GM19455 (cell line): ENCODE measurements around the gene IFITM10.

Source experiments
- ATAC-seq: cut with Tn5 transposase; IDR thresholded peaks from one replicate; pipeline ENCODE4 v1.9.1; 2021; ENCODE audit not compliant: unreplicated experiment

The IFITM10 gene

DNA sequence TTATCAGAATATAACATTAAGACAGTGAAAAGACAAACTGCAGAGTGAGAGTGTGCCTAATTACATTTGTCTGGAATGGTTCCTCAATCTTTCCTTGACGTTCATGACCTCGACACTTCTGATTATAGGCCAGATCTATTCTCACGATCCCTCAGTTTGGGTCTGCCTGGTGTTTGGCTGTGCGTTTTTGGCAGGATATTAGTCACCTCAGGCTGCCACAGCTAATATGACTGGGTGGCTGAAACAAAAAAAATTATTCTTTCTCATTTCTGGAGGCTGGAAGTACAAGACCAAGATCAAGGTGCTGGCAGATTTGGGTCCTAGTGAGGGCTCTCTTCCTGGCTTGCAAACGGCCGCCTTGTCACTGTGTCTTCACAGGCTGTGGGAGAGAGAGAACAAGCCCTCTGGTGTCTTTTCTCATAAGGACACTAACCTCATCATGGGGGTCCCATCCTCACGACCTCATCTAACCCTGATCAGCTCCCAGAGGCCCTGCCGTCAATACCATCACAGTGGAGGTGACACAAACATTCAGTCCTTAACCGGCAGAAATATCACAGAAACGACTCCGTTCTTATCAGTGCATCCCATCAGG is 23.2 kb downstream of the IFITM10 start:
- no peak for ATAC-seq

DNA sequence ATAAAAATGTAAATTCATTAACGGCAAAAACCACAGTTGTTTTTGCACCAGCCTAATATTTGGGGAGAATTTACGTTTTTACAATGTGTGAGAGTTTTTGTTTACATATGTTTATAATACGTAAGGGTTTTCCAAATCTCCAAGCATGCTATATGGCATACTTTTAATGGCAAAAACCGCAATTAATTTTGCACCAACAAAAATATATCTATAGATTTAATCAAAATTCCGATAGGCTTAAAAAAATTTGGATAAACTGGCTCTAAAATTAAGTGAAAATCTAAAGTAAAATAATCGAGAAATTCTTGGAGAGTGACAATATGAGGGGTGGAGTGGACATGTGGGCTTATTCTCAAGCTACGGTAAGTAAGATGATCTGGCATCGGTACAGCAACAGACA is 30.6 kb downstream of the IFITM10 start:
- no peak for ATAC-seq

DNA sequence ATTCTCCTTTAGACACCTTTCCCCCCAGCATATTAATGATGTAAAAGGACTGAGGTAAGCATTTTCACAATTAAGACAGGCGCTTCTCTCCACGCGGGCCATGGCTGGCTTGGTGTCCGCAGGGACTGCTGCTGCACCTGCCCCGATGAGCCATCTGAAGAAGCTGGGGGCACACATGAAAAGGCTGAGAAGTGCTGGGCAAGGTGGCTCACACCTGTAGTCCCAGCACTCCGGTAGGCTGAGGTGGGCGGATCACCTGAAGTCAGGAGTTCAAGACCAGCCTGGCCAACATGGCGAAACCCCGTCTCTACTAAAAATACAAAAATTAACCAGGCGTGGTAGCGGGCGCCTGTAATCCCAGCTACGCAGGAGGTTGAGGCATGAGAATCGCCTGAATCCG is 32.1 kb downstream of the IFITM10 start:
- ATAC-seq: no peak

DNA sequence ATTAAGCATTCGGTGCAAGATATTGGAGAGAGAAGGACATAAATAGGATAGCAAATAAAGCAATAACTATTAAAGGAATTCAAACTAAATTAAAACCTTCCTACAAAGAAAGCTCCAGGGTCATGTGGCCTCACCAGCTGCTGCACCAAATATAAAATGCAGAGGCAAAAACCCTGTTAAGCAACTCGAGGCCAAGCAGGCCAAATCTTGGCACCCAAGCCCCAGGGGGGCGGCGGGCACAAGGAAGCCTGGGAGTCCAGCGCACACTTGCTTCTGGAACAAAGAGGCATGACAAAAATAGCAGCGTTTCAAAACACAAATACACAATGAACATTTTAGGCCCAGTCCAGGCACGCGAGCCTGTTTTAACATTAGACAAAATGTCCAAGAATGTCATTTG is 32.6 kb downstream of the IFITM10 start:
- no peak for ATAC-seq

DNA sequence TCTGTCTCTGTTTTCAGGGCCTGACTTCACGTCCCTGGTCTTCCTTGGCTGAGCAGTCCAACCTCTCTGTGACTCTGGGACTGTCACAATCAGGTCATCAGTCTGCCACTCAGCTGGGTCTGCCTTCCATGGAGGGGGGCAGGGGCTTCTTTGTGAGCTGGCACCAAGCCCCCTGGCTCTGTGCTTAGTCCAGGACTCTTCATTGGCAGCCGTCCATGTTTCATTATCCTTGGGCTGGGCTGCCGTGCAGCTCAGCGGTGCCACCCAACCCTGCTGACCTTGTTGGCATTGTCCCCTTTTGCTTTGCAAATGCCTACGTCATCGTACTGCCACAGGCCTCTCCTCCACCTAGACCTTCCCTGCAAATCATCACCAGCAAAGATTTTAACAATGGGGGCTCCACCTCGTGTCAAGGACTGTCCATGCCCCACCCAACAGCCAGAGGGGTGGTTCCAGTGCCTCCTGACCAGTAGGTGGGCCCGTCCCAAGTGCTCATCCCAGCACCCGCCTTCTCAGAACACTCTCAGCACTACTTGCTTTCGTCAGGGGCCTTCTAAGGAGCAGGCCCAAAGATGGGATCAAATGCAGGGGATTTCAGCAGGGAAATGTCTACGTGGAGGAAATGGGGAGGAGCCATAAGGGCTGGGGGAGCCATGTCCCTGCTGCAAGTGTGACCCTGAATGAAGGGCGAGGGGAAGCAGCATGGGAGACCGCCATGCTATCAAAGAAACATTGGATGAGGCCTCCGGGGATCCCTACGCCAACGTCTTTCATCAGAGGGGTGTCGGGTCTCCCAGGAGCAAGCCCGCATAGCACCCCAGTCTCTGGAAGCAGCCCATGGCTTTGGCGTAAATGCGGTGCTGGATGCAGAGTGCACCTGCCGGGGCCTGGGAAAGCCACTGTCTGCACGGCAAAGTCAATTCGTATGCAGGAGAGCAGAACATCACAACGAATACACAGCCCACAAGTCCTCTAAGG is 35.2 kb downstream of the IFITM10 start:
- ATAC-seq: no peak

DNA sequence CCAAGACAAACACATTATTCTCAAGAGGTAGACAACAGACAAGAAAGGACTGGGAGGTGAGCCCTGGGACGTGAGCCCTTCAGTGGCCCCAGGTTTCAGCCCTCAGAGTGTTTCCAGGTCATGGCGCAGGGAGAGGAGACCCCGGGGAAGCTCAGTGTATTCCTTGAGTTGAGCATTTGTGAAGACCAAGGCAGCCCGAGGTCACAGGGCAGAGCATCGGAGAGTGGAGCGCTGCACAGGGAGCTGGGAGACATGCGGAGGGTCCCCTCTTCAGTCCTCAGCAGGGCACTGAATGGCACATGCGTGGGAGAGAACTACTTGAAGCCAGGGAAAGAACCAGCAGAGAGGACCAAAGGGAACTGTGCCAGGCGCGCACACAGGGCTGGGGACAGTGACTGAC is 41.7 kb downstream of the IFITM10 start:
- no peak for ATAC-seq

DNA sequence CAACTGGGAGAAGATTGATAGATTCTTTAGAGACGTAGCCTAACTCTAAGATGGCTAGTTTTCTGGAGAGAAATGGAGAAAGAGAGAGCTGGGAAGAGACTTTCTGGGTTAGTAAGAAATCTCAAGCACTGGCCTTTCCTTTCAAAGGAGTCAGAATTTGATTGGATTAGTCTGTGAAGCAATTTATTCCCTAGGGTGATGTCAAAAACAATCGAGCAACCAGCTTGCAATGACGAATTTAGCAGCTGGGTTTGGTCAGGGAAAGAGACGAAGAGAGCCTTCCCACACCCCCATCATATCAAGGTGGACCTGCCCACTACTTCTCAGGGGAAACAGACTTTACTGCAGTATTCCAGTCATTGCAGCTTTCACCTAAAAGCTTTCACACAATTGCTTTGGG is 42.6 kb downstream of the IFITM10 start:
- no peak for ATAC-seq

DNA sequence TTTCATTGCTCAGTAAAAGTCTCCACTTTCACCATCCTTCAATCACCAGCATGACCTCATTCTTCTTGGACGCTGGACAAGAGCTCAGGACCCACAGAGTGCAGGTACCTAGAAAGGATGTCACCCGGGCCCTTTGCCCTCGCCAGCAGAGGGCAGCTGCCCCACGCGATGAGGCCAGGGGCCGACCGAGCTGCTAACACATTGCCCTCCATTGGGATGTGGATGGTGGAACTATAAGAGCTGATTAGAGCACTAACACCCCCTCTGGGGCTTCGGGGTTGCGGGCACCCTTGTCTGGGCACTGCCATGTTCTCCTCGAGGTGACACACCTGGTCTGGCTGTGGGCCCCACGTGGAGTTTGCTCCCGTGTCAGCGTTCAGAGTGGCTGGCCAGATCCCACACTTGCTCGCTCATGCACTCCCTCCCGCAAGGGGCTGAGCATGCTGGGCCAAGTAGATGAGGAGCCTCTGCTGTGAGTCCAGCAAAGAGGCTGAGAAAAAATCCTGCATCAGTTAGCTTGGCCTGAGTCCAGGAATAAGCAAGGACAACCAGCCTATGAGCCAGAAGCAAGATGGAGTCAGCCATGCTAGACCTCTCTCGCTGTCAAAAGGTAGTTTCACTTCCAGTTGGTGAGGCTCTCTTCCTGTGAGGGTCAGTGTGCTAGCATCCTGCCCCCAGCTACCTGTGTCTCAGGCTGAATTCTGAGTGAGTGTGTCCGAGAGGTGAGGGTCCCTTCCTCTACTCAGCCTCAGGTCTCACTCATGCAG is 43.6 kb downstream of the IFITM10 start:
- ATAC-seq: no peak

DNA sequence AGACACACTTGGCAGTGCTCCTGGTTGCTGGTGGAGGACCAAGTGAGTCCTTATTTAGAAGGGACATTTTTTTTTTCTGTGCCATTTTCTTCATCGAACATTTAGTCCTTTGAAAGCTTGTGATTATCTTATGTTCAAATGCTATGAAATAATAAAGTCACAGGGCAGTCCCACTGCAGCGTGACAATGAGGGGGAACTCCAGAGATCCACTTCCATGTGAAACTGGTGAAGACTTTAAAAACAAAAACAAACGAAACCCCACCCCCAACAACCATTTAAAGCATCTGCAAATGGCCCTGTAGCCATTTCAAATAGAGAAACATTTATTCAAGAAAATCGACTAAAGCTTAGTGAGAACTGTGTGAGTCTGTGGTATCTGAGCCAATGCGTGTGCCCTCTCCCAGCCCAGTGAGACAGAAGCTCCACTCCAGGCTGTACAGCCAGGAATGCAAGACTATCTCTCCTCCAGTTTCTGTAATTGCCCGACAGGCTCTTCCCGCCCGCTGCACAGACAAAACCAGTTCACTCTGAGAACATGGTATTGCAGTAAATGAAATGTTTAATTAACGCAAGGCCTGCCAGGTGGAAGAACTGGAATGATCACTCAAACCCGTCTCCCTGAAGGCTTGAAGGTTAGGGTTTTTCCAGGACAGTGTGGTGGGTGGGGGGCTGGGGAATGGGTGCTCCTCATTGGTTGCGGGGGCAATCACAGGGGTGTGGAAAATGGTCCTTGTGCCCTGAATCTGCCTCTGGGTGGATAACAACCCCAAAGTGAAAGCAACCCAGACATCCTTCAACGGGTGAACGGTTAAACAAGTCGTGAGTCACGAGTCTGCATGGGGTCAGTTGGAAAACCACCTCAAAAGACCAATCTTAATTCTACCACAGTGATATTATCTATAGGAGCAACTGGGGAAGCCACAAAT is 45.0 kb downstream of the IFITM10 start:
- ATAC-seq: no peak

DNA sequence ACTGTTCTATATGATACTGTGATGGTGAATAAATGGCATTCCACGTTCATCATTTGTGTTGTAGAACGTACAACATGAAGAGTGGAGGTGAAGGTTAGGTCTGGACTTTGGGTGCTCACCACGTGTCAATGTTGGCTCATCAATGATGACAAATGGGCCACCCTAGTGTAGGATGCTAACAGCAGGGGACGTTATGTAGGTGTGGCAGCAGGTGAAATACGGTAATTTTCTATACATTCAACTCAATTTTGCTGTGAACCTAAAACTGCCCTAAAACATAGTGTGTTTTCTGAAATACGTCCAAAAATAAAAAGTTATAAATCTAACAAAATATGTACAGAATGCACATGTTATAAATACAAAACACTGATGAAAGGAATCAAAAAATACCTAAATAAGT is 47.2 kb downstream of the IFITM10 start:
- no peak for ATAC-seq

DNA sequence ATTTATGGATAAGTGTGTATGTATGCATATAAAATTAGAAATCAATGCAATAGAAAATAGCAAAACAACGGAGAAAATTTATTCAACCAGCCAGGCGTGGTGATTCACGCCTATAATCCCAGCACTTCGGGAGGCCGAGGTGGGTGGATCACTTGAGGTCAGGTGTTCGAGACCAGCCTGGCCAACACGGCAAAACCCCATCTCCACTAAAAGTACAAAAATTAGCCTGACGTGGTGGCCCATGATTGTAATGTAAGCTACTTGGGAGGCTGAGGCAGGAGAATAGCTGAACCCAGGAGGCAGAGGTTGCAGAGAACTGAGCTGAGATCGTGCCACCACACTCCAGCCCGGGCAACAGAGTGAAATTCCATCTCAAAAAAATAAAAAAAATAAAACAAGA is 47.9 kb downstream of the IFITM10 start:
- ATAC-seq: no peak

DNA sequence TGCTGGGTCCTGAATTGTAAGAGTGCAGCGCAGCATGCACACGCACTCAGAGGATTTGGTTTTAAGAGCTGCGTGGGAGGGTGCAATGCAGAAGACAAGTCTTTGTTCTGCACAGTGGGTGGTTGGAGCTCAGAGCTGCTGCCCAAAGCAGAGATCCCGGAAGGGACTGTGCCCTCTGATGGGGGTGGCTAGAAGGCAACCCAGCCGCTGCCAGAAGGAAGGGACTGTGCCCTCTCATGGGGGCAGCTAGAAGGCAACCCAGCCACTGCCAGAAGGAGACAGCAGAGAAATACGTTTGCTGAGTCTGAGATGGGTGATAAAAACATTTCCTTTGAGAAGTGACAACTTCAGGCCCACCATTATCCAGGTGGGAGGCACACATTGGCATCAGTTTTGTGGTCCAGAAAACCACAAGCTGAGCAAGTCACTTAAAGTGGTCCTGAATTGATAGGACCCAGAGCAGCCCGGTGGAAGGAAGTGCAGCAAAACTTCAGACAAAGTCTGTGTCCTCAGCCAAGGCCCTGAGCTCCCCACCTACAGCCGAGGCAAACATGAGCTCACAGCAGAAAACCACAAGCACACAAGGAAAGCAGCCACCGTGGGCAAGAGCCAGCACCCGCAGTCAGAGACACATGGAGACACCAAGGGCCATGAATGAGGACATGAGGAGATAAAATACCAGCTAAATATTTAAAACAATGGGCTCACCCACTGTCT is 49.1 kb downstream of the IFITM10 start:
- no peak for ATAC-seq

DNA sequence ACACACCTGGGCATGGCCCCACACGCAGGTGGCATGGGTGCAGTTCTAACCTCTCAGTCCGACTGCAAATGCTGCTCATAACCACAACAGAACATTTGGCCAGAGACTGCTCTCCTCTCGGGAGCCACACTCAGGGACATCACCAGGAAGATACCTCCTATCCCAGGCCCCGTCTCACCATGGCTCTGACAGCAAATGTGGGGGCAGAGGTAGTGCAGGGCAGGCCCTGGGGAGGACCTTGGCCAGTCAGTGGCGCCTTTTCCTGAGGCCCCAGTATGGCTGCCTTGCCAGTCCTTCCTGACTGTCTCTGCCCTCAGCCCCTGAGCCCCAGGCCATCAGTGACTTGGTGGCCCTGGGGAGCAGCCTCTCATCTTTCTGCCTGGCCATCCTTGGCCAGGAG is 50.6 kb downstream of the IFITM10 start:
- ATAC-seq: no peak

DNA sequence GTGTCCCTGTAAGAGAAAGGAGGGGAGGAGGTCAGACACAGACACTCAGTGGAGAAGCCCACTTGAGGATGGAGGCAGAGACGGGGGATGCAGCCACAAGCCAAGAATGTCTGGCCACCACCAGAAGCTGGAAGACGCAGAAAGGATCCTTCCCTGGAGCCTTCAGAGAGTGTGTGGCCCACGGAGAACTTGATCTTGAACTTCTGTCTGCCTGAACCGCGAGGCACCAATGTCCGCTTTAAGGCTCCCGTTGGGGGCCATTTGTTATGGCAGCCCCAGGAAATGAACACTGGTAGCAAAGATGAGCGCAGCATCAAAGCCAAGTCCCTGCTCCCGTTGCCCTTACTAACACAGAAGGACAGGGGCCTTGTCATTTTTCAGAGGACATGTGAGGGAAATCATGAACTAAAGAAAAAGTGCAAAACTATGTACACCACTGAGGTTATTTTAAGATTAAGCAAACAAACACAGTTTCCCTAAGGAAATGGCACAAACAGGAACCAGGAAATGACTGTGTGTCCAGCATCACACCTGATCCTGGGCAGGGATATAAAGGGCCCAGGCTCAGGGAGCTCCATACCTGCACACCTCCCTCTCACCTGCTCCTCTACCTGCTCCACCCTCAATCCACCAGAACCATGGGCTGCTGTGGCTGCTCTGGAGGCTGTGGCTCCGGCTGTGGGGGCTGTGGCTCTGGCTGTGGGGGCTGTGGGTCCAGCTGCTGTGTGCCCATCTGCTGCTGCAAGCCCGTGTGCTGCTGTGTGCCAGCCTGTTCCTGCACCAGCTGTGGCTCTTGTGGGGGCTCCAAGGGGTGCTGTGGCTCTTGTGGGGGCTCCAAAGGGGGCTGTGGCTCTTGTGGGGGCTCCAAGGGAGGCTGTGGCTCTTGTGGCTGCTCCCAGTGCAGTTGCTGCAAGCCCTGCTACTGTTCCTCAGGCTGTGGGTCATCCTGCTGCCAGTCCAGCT is 53.5 kb downstream of the IFITM10 start, which contains the start of gene KRTAP5-6:
TSS of gene KRTAP5-6 (plus strand) at position 588 of the 963 bp plus-strand sequence. CDS start at position 639, 51 bp downstream.
- no peak for ATAC-seq

DNA sequence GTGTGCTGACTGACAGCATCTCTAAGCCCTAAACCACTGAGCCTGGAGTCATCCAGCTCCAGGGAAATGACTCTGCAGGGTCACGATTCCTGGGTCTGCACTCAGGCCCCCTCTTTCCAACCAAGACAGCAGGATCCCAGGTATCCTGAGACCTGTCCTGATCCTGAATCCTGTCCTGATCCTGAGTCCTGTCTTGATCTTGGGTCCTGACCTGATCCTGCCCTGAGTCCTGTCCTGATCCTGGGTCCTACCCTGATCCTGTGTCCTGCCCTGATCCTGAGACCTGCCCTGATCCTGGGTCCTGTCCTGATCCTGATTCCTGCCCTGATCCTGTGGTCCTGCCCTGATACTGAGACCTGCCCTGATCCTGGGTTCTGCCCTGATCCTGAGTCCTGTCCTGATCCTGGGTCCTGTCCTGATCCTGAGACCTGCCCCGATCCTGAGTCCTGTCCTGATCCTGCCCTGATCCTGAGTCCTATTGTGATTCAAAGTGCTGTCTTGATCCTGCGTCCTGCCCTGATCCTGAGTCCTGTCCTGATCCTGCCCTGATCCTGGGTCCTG is 54.8 kb downstream of the IFITM10 start:
- ATAC-seq: no peak

DNA sequence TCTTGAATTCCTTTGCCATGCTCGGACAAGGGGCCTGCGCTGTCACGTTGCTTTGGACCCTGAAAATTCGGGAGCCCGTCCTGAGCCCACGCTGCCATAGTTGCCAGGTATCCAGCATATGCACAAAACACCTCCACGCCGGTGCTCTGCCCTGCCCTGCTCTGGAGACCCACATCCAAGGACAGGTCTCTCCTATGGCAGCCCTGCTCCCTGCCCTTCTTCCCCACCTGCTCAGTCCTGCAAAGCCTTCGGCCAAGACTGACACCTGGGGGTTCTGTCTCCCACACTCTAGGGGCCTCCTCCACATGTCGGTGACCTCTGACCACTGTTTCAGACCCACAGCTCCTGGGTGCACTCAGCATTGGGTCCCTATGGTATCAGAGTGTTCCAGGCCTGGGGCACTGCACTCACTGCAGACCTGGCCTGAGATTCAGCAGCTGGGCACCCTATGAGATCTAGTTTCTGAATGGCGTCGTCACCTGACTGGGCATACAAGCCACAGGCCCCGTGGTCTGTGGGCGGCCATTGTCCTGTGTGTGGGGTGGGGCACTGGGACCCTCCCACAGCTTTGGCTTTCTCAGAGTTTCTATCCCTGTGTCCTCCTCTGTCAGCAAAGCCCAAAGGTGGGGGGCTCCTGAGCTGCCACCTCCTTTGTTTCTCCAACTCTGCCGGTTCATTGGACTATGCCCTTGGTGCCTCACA is 55.4 kb downstream of the IFITM10 start:
- no peak for ATAC-seq

DNA sequence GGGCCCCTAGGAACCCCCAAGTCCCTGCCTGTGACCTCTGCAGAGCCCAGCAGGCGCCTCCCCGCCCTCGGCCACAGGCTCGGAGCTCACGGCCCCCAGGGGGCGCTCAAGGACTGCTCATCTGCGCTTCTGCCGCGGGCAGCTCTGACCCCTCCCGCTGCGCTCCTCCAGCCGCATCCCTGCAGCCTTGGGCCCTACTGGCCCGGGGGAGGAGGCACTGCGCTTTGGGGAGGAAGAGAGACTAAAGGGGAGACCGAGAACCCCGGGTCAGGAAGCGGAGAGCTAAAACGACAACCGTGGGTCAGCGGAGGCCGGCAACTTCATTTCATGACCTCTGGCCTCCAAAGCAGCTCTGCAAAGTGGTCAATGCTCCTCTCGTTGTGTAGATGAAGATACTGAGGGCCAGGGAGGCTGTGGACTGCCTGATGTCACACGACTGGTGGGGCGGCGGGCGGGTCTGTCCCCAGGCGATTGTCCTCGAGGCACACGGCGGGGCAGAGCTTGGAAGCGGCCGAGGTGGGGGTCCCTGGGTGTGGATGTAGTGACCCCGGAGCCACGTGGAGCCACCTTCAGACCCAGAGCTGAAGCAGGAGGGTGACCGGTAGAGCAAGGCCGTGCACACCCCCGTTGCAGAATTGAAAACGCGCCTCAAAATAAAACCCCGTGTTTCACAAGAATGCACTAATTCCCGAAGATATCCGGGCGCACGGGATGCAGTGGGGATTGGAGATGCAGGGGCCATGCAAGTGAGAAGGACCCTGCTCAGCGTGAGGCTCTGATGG is 56.1 kb downstream of the IFITM10 start:
- no peak for ATAC-seq
